OCI-LY7 (cell line): ENCODE results near the gene NEU2. TPM values are rescaled to one million over a fixed set of nuclear protein-coding genes. Genes with fewer than 3 reads are reported as not detected.
"Not testable (repeated sequence)": the region's sequence is repeated elsewhere in the genome, so short reads cannot be mapped to it uniquely, and the experiment has no call there.

ENCODE experiments used
- BruUV-seq: library from RNA; stranded (reverse); fragments of 400-500 nt; replicated peaks from 2 replicates; lab custom pipeline; 2021; lab: Mats Ljungman, UMichigan
- CTCF ChIA-PET: fragments of 300-600 bp; sonication (Branson Sonifier 250); formaldehyde crosslinking; loops from one replicate; lab custom pipeline; 2022; ENCODE audit warnings: antibody characterized with exemption; ENCODE audit not compliant: unreplicated experiment; lab: Charles Lee
- POLR2A ChIA-PET: fragments of 300-600 bp; sonication (Branson Sonifier 250); formaldehyde crosslinking; loops from one replicate; lab custom pipeline; 2022; ENCODE audit warnings: antibody characterized with exemption; lab: Charles Lee
- DNase-seq: peaks from one replicate; pipeline ENCODE4 v3.0.0-alpha.2; 2015; ENCODE audit warnings: low spot score
- H2AFZ ChIP-seq: fragments of 200-600 bp; sonication (generic), shearing (Covaris generic); 2 replicates; pipeline ENCODE4 v1.6.1; 2014; ENCODE audit warnings: mild to moderate bottlenecking, antibody characterized with exemption, low read length, moderate library complexity
- H3K27ac ChIP-seq: fragments of 200-600 bp; sonication (generic); 2 replicates; pipeline ENCODE4 v1.5.1; 2014; ENCODE audit warnings: mixed run types, low read depth, mild to moderate bottlenecking, moderate library complexity, low read length, inconsistent platforms; ENCODE audit not compliant: poor library complexity, severe bottlenecking
- H3K36me3 ChIP-seq: fragments of 200-600 bp; sonication (generic); 2 replicates; pipeline ENCODE4 v1.6.1; 2014; ENCODE audit warnings: mild to moderate bottlenecking, antibody characterized with exemption, low read length, moderate library complexity, mixed read lengths; ENCODE audit not compliant: insufficient read depth
- H3K4me1 ChIP-seq: fragments of 200-600 bp; sonication (generic); 2 replicates; pipeline ENCODE4 v1.5.1; 2014; ENCODE audit warnings: mild to moderate bottlenecking, low read length; ENCODE audit not compliant: insufficient read depth, poor library complexity, severe bottlenecking
- H3K4me2 ChIP-seq: fragments of 200-600 bp; sonication (generic); 2 replicates; pipeline ENCODE4 v1.6.1; 2014; ENCODE audit warnings: mild to moderate bottlenecking, low read length
- H3K4me3 ChIP-seq: fragments of 200-600 bp; sonication (generic); 2 replicates; pipeline ENCODE4 v1.5.1; 2014; ENCODE audit warnings: mild to moderate bottlenecking, low read depth, low read length; ENCODE audit not compliant: poor library complexity, severe bottlenecking
- H3K79me2 ChIP-seq: fragments of 200-600 bp; sonication (generic); 2 replicates; pipeline ENCODE4 v1.6.1; 2016; ENCODE audit warnings: low read depth, mild to moderate bottlenecking, low read length, moderate library complexity, mixed read lengths; ENCODE audit not compliant: insufficient read depth
- H3K9me2 ChIP-seq: fragments of 200-600 bp; sonication (generic); 2 replicates; pipeline ENCODE4 v1.6.1; 2016; ENCODE audit warnings: mild to moderate bottlenecking, low read length, mixed read lengths; ENCODE audit not compliant: insufficient read depth
- H3K9me3 ChIP-seq: fragments of 200-600 bp; sonication (generic); 2 replicates; pipeline ENCODE4 v1.6.1; 2014; ENCODE audit warnings: mild to moderate bottlenecking, mixed run types, low read length, mixed read lengths
- H4K20me1 ChIP-seq: fragments of 200-600 bp; sonication (generic); 2 replicates; pipeline ENCODE4 v1.6.1; 2014; ENCODE audit warnings: mild to moderate bottlenecking, antibody characterized with exemption, low read length, moderate library complexity, mixed read lengths; ENCODE audit not compliant: insufficient read depth
- EZH2phosphoT487 ChIP-seq: fragments of 200-600 bp; sonication (generic); IDR thresholded peaks from 2 replicates; pipeline ENCODE4 v1.6.1; 2018; ENCODE audit warnings: low read depth, borderline replicate concordance, mild to moderate bottlenecking, mixed run types, antibody characterized with exemption, low read length, moderate library complexity, mixed read lengths
- intact Hi-C: fragments of 100-400 bp; cut with micrococcal nuclease; formaldehyde crosslinking; loops from one replicate; pipeline ENCODE4 v1.10.0; 2022; ENCODE audit not compliant: unreplicated experiment
- total RNA-seq, 2 experiments: library from RNA; depleted of rRNA in 1 of 2; stranded (reverse); fragments of >200 nt in 1 of 2; shearing (Covaris generic) in 1 of 2; gene quantifications; 2 replicates each; pipeline ENCODE4 v1.2.3, GENCODE V29; 2014 to 2022
- TF ChIP-seq, protein P1 (sequence below): fragments of 200-600 bp; sonication (generic); conservative IDR thresholded peaks from 2 replicates; pipeline ENCODE4 v1.5.1; 2014; ENCODE audit warnings: mild to moderate bottlenecking, antibody characterized with exemption, low read length, moderate library complexity, mixed read lengths

NEU2 gene
- total RNA-seq, 2 experiments from 2014 or later: not detected

DNA sequence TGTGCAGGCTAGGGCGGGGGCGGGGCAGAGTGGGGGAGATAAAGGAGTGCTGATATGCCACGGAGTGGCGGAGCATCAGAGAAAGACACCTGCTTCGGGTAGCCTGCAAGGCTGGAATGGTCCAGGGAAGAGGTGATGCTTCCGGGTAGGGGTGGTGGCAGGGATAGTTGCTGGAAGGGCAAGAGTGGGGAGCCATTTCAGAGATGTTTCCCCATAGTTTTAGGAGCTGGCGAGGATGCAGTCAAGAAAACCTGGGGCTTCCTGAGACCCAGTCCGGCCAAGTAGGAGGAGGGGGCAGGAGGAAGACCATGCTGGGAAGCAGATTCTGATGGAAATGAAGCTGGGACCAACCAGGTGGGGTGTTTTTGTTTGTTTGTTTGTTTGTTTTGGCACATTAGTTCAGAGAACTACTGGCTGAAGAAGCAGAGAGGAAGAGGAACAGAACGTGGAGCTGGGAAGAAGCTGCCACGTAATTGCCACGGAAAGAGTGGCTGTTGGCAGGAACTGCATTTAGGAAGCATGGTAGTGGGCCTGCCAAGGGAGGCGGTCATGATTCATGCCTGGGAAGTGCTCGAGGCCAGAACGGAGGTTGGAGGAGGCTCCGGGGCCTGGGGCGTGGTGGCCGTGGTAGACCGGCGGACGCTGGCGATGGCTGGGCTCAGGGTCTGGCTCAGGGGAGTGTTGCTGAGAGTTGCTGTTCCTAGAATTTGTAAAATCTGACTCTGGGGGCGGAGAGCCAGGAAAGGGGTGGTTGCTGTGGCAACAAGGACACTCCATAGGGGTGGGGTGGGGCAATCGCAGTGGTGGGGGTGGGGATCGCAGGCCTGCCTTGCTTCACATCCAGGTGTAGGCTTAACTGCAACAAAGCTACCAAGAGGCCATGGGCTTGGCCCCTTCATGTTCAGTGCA lies 19.0 kb downstream of the NEU2 start:
- ChIA-PET CTCF (no interaction called here), POLR2A (interaction anchor here (1.3 to 1.5 kb wide), 2 partner anchors 9 to 198 kb away, joined by 3 to 6 read pairs; partner anchors contain the start of gene INPP5D)
- intact Hi-C loops: loop anchor here (5.0 to 10.0 kb wide), 3 partner anchors 199 to 444 kb away; no protein-coding TSS in a partner anchor

DNA sequence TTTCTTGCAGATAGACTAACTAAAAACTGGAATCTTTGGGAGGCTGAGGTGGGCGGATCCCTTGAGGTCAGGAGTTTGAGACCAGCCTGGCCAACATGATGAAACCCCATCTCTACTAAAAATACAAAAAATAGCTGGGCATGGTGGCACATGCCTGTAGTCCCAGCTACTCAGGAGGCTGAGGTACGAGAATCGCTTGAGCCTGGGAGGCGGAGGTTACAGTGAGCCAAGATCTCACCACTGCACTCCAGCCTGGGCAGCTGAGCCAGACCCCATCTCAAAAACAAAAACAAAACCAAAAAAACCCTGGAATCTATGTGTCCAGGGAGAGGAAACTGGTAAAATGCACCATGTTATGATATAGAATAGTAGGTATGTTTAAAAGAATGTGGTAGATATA lies 20.0 kb downstream of the NEU2 start:
- DNase-seq, H3K4me1 ChIP-seq, H3K9me3 ChIP-seq, H4K20me1 ChIP-seq, H3K27ac ChIP-seq, H2AFZ ChIP-seq, H3K79me2 ChIP-seq, H3K4me2 ChIP-seq, BruUV-seq, CTCF ChIA-PET, H3K36me3 ChIP-seq, H3K9me2 ChIP-seq, H3K4me3 ChIP-seq: not testable (repeated sequence)
- POLR2A ChIA-PET: interaction anchor here (0.6 to 1.5 kb wide), 3 partner anchors 8 to 197 kb away, joined by 3 to 6 read pairs (median 3); partner anchors contain the start of gene INPP5D
- intact Hi-C loops: loop anchor here (5.0 to 10.0 kb wide), 3 partner anchors 200 to 445 kb away; no protein-coding TSS in a partner anchor

More for the DNA sequence above, 19.0 kb downstream of the NEU2 start:
- no peak overlapping the region for H3K4me3 ChIP-seq
- no TSS peak for BruUV-seq
- no peak overlapping the region for H3K4me2 ChIP-seq
- H4K20me1 ChIP-seq: no peaks in the 10 kb centered on the region
- H3K9me2 ChIP-seq: no peaks in the 10 kb centered on the region
- no peaks in the 10 kb centered on the region for H3K4me1 ChIP-seq
- H3K27ac ChIP-seq: no peak overlapping the region
- H3K9me3 ChIP-seq: no peaks in the 10 kb centered on the region
- no peak for DNase-seq
- H2AFZ ChIP-seq: no peak overlapping the region
- TF ChIP-seq, protein P1, sequence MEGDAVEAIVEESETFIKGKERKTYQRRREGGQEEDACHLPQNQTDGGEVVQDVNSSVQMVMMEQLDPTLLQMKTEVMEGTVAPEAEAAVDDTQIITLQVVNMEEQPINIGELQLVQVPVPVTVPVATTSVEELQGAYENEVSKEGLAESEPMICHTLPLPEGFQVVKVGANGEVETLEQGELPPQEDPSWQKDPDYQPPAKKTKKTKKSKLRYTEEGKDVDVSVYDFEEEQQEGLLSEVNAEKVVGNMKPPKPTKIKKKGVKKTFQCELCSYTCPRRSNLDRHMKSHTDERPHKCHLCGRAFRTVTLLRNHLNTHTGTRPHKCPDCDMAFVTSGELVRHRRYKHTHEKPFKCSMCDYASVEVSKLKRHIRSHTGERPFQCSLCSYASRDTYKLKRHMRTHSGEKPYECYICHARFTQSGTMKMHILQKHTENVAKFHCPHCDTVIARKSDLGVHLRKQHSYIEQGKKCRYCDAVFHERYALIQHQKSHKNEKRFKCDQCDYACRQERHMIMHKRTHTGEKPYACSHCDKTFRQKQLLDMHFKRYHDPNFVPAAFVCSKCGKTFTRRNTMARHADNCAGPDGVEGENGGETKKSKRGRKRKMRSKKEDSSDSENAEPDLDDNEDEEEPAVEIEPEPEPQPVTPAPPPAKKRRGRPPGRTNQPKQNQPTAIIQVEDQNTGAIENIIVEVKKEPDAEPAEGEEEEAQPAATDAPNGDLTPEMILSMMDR: no peak
- no peak for TF ChIP-seq EZH2phosphoT487
- H3K36me3 ChIP-seq: no peaks in the 10 kb centered on the region
- no peaks in the 10 kb centered on the region for H3K79me2 ChIP-seq

DNA sequence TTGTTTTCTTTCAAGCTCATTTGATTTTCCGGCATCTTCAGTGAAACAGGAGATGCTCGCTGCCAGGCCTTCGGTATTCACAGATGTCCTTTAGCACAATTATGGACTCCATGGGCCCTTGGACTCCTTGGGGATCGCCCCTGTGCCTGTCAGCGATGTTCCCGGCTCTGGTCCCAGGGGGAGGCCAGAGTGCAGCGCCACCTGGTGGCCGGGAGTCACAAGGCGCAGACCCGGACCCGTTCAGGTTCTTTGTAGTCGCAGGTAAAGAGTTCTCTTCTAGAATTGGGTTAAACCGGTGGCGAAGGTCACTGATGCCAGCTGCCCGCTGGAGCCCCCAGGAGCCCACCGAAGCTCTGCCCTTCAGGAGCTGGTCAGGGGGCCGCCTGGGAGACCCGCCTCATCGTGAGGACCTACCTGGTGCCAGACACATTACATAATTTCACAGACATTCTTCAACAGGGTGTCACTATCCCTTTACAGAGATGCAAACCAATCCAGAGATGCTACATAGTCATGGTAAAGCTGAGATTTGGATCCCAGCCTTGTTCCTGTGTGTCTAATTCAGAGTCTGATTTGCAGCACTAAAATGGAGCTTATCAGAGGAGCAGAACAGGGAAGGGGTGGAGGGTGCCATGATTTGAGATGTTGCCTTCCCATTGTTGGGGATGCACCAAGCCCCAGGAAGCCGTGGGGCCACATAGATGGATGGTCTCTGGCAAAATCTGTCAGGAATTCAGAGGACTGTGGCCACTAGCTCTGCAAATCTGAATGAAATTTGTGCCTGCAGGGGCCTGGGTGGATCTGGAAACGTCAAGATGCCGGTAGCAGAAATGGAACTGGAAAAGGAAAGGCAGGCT lies 21.7 kb downstream of the NEU2 start:
- DNase-seq: peak; percentile 74
- no peaks in the 10 kb centered on the region for H4K20me1 ChIP-seq
- no peaks in the 10 kb centered on the region for H3K4me1 ChIP-seq
- H3K4me3 ChIP-seq: no peak overlapping the region
- BruUV-seq: no TSS peak
- H3K9me2 ChIP-seq: no peaks in the 10 kb centered on the region
- H2AFZ ChIP-seq: no peak overlapping the region
- TF ChIP-seq, protein P1: peak; percentile 99
- no peak for TF ChIP-seq EZH2phosphoT487
- ChIA-PET CTCF (interaction anchor here (0.6 to 1.1 kb wide), 6 partner anchors 21 to 196 kb away, joined by 3 read pairs; no protein-coding TSS in a partner anchor), POLR2A (interaction anchor here (0.7 kb wide), 1 partner anchor 299 kb away, joined by 3 read pairs; no protein-coding TSS in a partner anchor)
- H3K36me3 ChIP-seq: no peaks in the 10 kb centered on the region
- peak overlapping the region; percentile 5; the same call in 1 of the 2 replicates for H3K4me2 ChIP-seq
- no peaks in the 10 kb centered on the region for H3K79me2 ChIP-seq
- intact Hi-C loops: loop anchor here (5.0 to 10.0 kb wide), 3 partner anchors 202 to 447 kb away; no protein-coding TSS in a partner anchor
- no peak overlapping the region for H3K27ac ChIP-seq
- no peaks in the 10 kb centered on the region for H3K9me3 ChIP-seq
